IPS-18a (cell line): ENCODE results near the gene PUM2.

Experiments
- H3K27ac ChIP-seq: one replicate; pipeline ENCODE4 v1.5.1; 2013; ENCODE audit warnings: low read length
- H3K27me3 ChIP-seq: one replicate; pipeline ENCODE4 v1.6.1; 2013; ENCODE audit warnings: mild to moderate bottlenecking, low read length; ENCODE audit not compliant: control insufficient read depth, insufficient read depth
- H3K36me3 ChIP-seq: one replicate; pipeline ENCODE4 v1.6.1; 2013; ENCODE audit warnings: low read depth, low read length; ENCODE audit not compliant: control insufficient read depth
- H3K4me1 ChIP-seq: one replicate; pipeline ENCODE4 v1.6.1; 2013; ENCODE audit warnings: low read depth, low read length; ENCODE audit not compliant: control insufficient read depth
- H3K4me3 ChIP-seq: one replicate; pipeline ENCODE4 v1.5.1; 2013; ENCODE audit warnings: low read length
- H3K9ac ChIP-seq: one replicate; pipeline ENCODE4 v1.6.1; 2013; ENCODE audit warnings: mild to moderate bottlenecking, low read length, moderate library complexity
- H3K9me3 ChIP-seq: one replicate; pipeline ENCODE4 v1.6.1; 2013; ENCODE audit warnings: low read depth, low read length; ENCODE audit not compliant: control insufficient read depth

PUM2 gene

DNA sequence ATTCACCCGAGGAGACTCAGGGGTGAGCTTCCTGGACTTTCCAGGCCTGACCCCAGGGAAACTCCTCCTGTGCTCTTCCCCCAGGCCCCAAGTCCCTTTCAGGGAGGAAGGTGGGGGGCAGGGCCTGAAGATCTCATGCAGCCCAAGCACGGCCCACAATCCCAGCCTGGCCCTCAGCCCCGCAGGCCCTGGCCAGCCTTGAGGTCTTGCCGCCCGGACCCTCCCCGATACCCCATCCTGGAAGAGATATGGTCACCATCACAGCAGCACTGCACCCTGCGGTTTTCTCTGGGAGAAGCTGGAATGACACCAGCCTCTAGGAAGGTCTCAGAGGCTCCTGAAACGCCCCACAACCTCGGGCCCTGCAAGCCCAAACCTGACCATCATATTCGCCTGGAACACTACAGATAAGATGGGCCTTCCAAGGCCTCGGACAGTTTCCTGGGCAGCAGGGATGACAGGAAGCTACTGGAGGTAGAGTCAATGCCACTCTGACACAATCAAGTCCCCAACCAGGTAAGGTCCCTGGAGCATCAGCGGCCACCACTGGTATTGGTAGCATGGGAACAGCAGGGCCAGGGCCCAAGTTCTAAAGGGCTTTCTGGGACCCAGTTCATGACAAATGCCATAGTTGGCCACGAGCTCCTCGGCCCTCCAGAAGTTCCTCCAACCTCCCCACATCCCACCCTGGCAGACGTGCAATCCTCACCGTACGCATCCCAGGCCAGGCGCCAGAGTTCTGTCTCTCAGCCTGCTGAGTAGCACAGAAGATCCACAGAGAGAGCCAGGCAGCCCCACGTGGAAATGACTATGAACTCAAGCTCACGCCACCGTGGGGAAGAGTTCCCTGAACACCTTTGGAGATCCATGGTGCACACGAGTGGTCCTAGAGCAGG is 134.3 kb downstream of the PUM2 start:
- Histone ChIP-seq H3K27ac (no peak overlapping the region), H3K27me3 (no peaks in the 10 kb centered on the region), H3K4me1 (peaks cover 9% of the 10 kb centered on the region)

DNA sequence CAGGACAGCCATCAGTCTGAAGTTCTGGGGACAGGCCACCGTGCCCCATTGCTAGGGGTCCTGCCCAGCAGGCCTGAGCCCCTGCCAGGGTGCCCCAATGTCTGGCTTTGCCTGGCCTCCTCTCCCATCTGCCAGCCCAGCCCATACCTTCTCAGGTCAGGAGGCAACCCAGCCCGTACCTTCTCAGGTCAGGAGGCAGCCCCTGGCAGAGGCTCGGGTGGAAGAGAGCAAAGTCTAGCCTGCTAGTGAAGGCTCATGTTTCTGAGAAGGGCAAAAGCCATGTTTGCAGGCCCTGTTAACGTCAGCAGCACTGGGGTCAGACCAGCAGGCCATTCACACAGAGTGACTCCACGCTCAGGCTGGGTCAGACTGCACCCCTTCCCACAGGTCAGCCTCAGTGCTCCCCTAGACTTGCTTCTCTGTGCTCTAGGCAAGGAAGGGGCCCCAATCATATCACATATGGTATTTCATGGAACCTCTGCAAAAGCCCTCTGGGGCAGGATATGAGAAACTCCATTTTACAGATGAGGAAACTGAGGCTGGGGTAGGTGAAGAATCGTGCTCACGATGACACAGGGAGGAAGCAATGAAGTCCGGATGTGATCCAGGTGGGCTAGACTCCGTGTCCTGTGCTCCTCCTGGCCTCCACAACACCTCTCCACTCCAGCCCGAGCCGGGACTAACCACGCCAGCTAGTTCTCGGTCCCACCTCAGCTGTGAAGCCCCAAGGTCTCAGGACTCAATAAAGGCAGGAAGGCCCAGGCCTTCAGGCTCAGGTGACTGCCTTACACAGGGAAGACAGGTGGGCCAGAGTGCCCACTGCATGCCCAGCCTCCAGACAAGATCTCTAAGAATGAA is 135.2 kb downstream of the PUM2 start:
- H3K4me3 ChIP-seq, result no peak overlapping the region

More for the DNA sequence above, 134.3 kb downstream of the PUM2 start:
- Histone ChIP-seq H3K36me3 (no peaks in the 10 kb centered on the region), H3K9me3 (no peaks in the 10 kb centered on the region), H3K9ac (no peak overlapping the region), H3K4me3 (no peak overlapping the region)

DNA sequence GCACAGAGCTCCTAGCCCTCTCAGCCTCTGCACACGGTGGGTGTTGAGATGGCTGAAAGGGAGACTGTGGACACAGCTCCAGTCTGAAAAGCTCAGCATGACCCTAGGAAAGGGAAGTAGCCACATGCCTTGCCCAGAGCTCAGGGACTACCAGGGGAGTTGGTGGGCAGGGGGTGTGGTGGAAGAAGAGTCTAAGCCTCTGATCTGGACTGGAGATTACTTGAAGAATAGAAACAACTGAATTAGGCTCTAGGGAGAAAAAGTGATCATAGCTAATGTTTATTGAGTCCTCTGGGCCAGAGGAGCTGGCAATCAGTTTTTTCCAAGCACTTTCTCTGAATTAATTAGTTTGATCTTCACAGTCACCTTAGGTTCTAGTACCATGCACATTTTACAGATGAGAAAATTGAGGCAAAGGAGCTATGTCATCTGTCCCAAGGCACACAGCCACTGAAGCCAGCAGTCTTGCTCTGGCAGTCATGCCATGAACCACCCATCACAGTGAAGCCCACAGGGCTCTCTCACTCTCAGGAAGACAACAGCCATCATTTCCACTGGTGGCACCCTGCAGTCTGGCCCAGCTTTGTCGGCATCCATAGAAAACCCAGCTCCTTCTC is 136.0 kb downstream of the PUM2 start:
- H3K9me3 ChIP-seq, result no peaks in the 10 kb centered on the region
- no peaks in the 10 kb centered on the region for H3K36me3 ChIP-seq
- peaks cover 9% of the 10 kb centered on the region for H3K4me1 ChIP-seq
- no peak overlapping the region for H3K4me3 ChIP-seq
- no peak overlapping the region for H3K9ac ChIP-seq
- no peak overlapping the region for H3K27ac ChIP-seq
- H3K27me3 ChIP-seq, result no peaks in the 10 kb centered on the region

More for the DNA sequence above, 135.2 kb downstream of the PUM2 start:
- Histone ChIP-seq H3K4me1 (peaks cover 9% of the 10 kb centered on the region), H3K27ac (no peak overlapping the region), H3K27me3 (no peaks in the 10 kb centered on the region), H3K9ac (no peak overlapping the region), H3K9me3 (no peaks in the 10 kb centered on the region), H3K36me3 (no peaks in the 10 kb centered on the region)

DNA sequence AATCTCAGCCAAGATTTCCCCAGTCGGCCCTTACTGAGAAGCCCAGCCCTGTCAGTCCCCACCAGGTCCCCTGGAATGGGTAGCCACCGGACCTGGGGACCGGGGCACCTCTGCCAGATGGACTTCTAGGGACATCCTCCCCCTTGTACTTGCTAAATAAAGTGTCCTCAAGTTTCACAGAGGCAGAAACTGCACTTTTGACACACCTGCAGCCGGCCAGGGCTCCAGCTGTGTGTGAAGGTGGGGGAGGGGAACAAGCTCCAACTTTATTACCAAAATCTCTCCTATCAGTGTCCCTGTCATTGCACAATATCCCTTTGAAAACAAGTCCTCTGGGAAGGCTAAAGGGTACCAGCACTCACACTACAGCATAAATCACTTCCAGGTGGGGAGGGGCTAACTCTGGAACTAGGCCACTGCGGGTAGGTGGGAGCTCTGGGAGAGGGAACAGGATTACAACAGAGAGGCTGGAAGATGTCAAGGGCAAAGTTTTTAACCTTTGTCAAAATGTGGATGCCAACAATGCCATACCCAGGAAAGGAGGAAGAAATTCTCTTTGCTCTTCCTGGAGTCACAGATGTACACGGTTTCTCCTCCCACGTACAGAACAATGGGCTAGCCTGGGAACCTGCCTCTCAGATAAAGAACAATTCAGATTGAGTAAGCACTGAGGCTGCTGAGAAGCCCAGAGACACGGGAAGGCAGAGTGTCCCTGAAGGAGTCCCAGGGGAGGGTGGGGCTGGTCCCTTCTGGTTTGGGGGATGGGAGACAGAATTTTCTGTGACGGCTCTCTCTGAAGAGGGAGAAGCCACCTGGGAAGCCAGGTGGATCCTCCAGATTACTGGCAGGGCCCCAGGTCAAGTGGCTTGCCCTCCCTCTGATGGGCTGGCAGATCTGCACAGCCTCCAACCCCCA is 136.7 kb downstream of the PUM2 start:
- H3K27ac ChIP-seq, result no peak overlapping the region
- H3K9me3 ChIP-seq, result no peaks in the 10 kb centered on the region
- H3K36me3 ChIP-seq, result no peaks in the 10 kb centered on the region
- no peak overlapping the region for H3K4me3 ChIP-seq
- no peaks in the 10 kb centered on the region for H3K27me3 ChIP-seq
- H3K4me1 ChIP-seq, result peaks cover 9% of the 10 kb centered on the region
- no peak overlapping the region for H3K9ac ChIP-seq

DNA sequence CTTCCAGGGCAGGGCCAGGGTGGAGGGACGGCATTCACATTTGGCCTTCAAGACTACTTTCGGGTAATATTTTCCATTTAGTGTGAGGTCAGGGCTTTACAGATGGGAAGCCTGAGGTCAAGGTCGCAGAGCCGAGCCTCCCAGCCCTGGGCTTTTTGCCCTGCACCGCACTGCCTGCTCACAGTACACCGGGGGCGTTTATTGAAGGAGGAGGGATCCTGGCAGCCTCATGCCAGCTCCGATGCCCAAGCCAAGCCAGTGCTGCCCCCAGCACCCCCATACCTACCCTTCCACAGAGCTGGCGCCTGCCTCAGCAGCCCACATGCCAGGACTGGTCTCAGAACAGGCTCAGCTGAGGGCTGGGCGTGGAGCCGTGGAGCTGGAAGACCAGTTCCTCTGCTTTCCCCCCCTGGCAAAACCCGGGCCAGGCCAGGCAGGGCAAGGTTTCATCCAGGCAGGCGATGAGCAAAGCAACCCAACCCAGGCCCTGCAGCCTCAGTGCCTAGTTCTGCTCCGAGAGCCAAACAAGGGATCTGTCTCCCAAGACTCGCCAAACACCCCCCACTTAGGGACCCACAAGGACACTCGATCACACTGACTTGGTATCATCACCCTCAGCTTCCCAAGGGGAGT is 137.7 kb downstream of the PUM2 start:
- H3K9ac ChIP-seq, result no peak overlapping the region

DNA sequence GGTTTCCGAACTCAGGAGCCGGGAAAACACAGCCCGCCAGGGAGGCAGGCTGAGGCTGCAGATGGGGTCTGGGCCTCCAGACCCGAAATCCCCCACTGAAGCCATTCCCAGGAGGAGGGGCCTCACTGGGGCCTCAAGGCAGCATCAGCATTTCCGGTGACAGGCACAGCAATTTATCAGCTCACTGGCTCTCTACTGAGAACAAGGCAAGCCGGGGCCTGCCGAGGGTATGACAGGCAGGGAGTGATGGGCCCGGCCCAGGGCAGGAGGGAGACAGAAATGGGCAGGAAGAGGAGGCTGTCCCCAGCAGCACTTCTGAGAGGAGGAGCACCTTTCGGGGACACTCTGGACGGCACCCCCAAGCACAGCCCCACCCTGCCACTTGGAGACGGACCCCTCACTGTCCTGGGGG is 138.2 kb downstream of the PUM2 start:
- Histone ChIP-seq H3K36me3 (no peaks in the 10 kb centered on the region), H3K9me3 (no peaks in the 10 kb centered on the region), H3K27ac (no peak overlapping the region), H3K9ac (no peak overlapping the region), H3K4me3 (no peak overlapping the region), H3K4me1 (peaks cover 9% of the 10 kb centered on the region), H3K27me3 (no peaks in the 10 kb centered on the region)

More for the DNA sequence above, 137.7 kb downstream of the PUM2 start:
- H3K9me3 ChIP-seq, result no peaks in the 10 kb centered on the region
- no peaks in the 10 kb centered on the region for H3K27me3 ChIP-seq
- no peak overlapping the region for H3K27ac ChIP-seq
- H3K36me3 ChIP-seq, result no peaks in the 10 kb centered on the region
- H3K4me3 ChIP-seq, result no peak overlapping the region
- H3K4me1 ChIP-seq, result peaks cover 9% of the 10 kb centered on the region

DNA sequence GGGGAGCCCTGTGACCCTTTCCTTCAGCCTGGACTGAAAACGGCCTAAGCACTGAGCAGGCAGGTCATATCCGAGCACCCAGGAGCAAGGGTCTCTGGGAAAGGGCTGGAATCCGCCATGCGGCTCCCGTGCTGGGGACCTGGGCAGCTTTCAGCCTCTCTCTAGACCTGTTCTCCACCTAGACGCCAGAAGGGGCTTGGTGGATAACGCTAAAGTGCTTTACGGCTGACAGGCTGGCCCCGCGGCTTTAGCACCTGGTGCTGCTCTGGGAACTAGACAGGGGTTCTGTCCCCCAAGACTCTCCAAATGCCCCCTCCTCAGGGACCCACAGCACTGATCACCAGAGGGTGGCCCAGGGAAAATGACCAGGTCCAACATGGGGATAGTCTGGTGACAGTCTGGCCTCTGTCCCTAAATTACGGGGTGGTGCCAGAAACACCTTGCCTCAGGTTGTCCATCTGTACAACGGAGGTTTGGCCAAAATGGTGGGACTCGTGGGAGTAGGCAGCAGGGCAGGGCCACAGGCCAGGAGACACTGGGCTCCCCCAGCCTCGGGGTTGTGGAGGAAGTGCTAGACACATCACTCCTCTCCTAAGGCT is 138.7 kb downstream of the PUM2 start:
- Histone ChIP-seq H3K36me3 (no peaks in the 10 kb centered on the region), H3K4me3 (no peak overlapping the region), H3K4me1 (peaks cover 9% of the 10 kb centered on the region), H3K9ac (no peak overlapping the region), H3K9me3 (no peaks in the 10 kb centered on the region), H3K27ac (no peak overlapping the region), H3K27me3 (no peaks in the 10 kb centered on the region)

DNA sequence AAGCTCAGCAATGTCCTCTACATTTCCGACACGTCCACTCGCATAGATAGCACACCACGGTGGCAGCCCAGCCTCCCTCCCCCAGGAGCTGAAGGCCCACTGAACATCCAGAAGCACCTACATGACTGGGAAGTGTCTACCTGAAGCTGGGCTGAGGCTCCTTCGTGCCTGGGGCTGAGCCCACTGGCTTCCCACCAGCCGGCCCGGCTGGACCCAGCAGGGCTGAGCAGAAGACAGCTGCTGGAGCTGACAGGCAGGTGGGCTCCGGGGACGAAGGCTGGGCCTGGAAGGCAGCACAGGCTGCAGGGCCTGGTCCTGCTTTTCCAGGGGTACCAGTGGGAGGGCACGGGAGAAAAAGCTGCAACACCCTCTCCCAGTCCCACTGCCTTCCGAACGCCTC is 139.2 kb downstream of the PUM2 start:
- Histone ChIP-seq H3K36me3 (no peaks in the 10 kb centered on the region), H3K4me3 (no peak overlapping the region), H3K4me1 (peaks cover 9% of the 10 kb centered on the region), H3K9ac (no peak overlapping the region), H3K27ac (no peak overlapping the region), H3K27me3 (no peaks in the 10 kb centered on the region), H3K9me3 (no peaks in the 10 kb centered on the region)

DNA sequence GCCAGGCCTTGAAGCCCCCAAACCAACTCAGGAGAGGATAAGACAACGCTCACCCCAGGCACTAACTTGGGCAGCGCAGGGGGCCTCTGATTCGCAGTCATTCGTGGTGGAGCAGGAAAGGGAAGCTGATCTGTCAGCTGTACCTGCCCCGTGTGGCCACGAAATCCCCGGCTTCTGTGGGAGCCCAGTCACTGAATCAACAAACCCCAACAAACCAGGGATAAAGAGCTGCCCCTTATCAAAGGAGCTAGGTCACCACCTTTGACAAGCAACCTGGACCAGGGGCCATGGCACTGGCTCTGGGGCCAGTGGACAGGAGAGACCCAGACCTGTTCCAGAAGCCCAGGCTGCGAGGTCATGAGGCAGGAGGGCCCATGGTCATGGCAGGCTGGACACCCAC is 140.2 kb downstream of the PUM2 start:
- Histone ChIP-seq H3K4me3 (no peak overlapping the region), H3K27me3 (no peaks in the 10 kb centered on the region), H3K4me1 (peaks cover 9% of the 10 kb centered on the region), H3K27ac (no peak overlapping the region), H3K9me3 (no peaks in the 10 kb centered on the region), H3K36me3 (no peaks in the 10 kb centered on the region), H3K9ac (no peak overlapping the region)

DNA sequence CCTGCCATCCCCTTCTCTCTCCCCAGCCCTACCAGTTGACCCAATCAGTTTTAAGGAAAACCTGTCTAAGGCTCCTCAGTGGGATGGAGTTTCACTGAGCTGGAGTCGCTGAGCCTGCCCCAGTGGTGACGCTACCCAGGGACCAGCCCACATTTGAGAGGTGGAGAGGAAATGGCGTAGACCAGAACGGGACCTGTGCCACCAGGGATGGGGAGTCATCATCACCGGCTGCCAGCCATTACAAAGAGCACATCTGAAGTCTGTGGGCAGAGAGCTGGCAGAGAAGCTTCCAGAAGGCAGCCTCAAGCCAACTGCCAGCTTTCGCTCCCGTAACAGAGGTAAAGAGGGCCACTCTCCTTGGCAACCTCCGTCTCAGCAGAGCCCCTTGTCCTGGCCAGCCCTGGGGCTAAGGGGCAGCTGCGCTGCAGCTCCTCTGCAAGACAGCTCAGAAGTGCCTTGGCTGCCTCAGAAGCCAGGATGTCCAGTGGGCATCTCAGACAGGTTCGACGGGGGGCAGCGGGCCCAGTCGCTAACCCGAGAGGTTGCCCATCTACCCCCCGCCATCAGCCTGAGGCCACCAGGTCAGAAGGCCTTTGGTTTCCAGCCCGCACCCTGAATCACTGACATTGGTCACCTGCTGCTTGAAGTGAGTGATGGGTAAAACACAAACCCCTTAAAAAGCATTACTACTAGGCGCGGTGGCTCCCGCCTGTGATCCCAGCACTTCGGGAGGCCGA is 141.1 kb downstream of the PUM2 start:
- H3K36me3 ChIP-seq, result no peaks in the 10 kb centered on the region
- no peak overlapping the region for H3K9ac ChIP-seq
- H3K27me3 ChIP-seq, result no peaks in the 10 kb centered on the region
- no peaks in the 10 kb centered on the region for H3K9me3 ChIP-seq
- no peak overlapping the region for H3K4me3 ChIP-seq
- H3K4me1 ChIP-seq, result peaks cover under 1% of the 10 kb centered on the region
- H3K27ac ChIP-seq, result no peak overlapping the region
